NCI-H1105 (cell line): ENCODE measurements around the gene ZDHHC4.

Source experiments
- DNase-seq: peaks from one replicate; lab custom pipeline; 2025; lab: John Stamatoyannopoulos, UW

ZDHHC4 gene

GRCh38 chr7:6577369-6578113 is at the start of gene ZDHHC4:
Gene ZDHHC4, plus strand, starts transcription at chr7:6577454. Its CDS starts 3,108 bp downstream, at chr7:6580562.
- DNase-seq, result peak; percentile 89

GRCh38 chr7:6528401-6529130 is 48.7 kb upstream of the ZDHHC4 start:
- no peak for DNase-seq

GRCh38 chr7:6529643-6530042 is 47.6 kb upstream of the ZDHHC4 start:
- DNase-seq, result no peak

GRCh38 chr7:6530626-6531491 is 46.4 kb upstream of the ZDHHC4 start:
- DNase-seq, result peak; percentile 11

GRCh38 chr7:6531492-6532279 is 45.6 kb upstream of the ZDHHC4 start:
- DNase-seq, result no peak

GRCh38 chr7:6532516-6532915 is 44.7 kb upstream of the ZDHHC4 start:
- no peak for DNase-seq

- no peak for DNase-seq
Measured at GRCh38 chr7:6533893-6534495, 43.3 kb upstream of the ZDHHC4 start.

- DNase-seq, result peak; percentile 67
Measured at GRCh38 chr7:6536262-6537260, 40.7 kb upstream of the ZDHHC4 start.

- DNase-seq, result no peak
Measured at GRCh38 chr7:6542368-6542767, 34.9 kb upstream of the ZDHHC4 start.

- DNase-seq, result no peak
Measured at GRCh38 chr7:6545398-6546126, 31.7 kb upstream of the ZDHHC4 start.

GRCh38 chr7:6546498-6547251 is 30.6 kb upstream of the ZDHHC4 start:
- no peak for DNase-seq

GRCh38 chr7:6547400-6547799 is 29.9 kb upstream of the ZDHHC4 start:
- no peak for DNase-seq

GRCh38 chr7:6551016-6551511 is 26.2 kb upstream of the ZDHHC4 start, which contains the start of gene GRID2IP:
Gene GRID2IP, minus strand, starts transcription at chr7:6551461. Its CDS starts 25 bp downstream, at chr7:6551436.
- no peak for DNase-seq

- DNase-seq, result no peak
Measured at GRCh38 chr7:6553448-6554044, 23.7 kb upstream of the ZDHHC4 start.

- no peak for DNase-seq
Measured at GRCh38 chr7:6554848-6555247, 22.4 kb upstream of the ZDHHC4 start.

- no peak for DNase-seq
Measured at GRCh38 chr7:6556196-6556595, 21.1 kb upstream of the ZDHHC4 start.

GRCh38 chr7:6558837-6559236 is 18.4 kb upstream of the ZDHHC4 start:
- no peak for DNase-seq

- DNase-seq, result no peak
Measured at GRCh38 chr7:6559896-6560295, 17.4 kb upstream of the ZDHHC4 start.
